Measurements from ENCODE around the gene TBCK. TPM values are rescaled to one million over a fixed set of nuclear protein-coding genes. Genes with fewer than 3 reads are reported as not detected.
"Not testable (repeated sequence)": the region's sequence is repeated elsewhere in the genome, so short reads cannot be mapped to it uniquely, and the experiment has no call there.

The TBCK gene
- total RNA-seq, 1 experiment from 2014 or later = 13.8 TPM

- not testable (repeated sequence) for DNase-seq (ENCODE audit: low read depth)
Measured at GRCh38 chr4:106321814-106322213, 5.8 kb upstream of the TBCK start.

GRCh38 chr4:106321168-106321567 lies 5.2 kb upstream of the TBCK start:
- DNase-seq (ENCODE audit: low read depth) = not testable (repeated sequence)

GRCh38 chr4:106320235-106320634 lies 4.2 kb upstream of the TBCK start:
- DNase-seq (ENCODE audit: low read depth) = no peak

- no peak for DNase-seq (ENCODE audit: low read depth)
Measured at GRCh38 chr4:106318511-106318910, 2.5 kb upstream of the TBCK start.

GRCh38 chr4:106317815-106318214 lies 1.8 kb upstream of the TBCK start:
- no peak for DNase-seq (ENCODE audit: low read depth)

GRCh38 chr4:106316773-106317409 lies 882 bp upstream of the TBCK start:
- DNase-seq (ENCODE audit: low read depth) = no peak

- peak; percentile 50 for DNase-seq (ENCODE audit: low read depth)
Measured at GRCh38 chr4:106315476-106315967, 487 bp downstream of the TBCK start.

- DNase-seq (ENCODE audit: low read depth) = no peak
Measured at GRCh38 chr4:106314960-106315359, 1.0 kb downstream of the TBCK start.

GRCh38 chr4:106312997-106313522 lies 2.9 kb downstream of the TBCK start:
- DNase-seq (ENCODE audit: low read depth) = no peak

- DNase-seq (ENCODE audit: low read depth) = no peak
Measured at GRCh38 chr4:106312377-106312776, 3.6 kb downstream of the TBCK start.

GRCh38 chr4:106306561-106306960 lies 9.4 kb downstream of the TBCK start:
- no peak for DNase-seq (ENCODE audit: low read depth)

GRCh38 chr4:106305435-106306055 lies 10.5 kb downstream of the TBCK start:
- DNase-seq (ENCODE audit: low read depth) = no peak

- no peak for DNase-seq (ENCODE audit: low read depth)
Measured at GRCh38 chr4:106304632-106305031, 11.4 kb downstream of the TBCK start.

- no peak for DNase-seq (ENCODE audit: low read depth)
Measured at GRCh38 chr4:106303548-106304281, 12.3 kb downstream of the TBCK start.

GRCh38 chr4:106302062-106302438 lies 14.0 kb downstream of the TBCK start:
- no peak for DNase-seq (ENCODE audit: low read depth)

- DNase-seq (ENCODE audit: low read depth) = no peak
Measured at GRCh38 chr4:106301393-106302061, 14.5 kb downstream of the TBCK start.

- no peak for DNase-seq (ENCODE audit: low read depth)
Measured at GRCh38 chr4:106299977-106300376, 16.0 kb downstream of the TBCK start.

GRCh38 chr4:106297245-106298035 lies 18.6 kb downstream of the TBCK start:
- no peak for DNase-seq (ENCODE audit: low read depth)

GRCh38 chr4:106294062-106294461 lies 21.9 kb downstream of the TBCK start:
- DNase-seq (ENCODE audit: low read depth) = no peak

GRCh38 chr4:106291678-106292077 lies 24.3 kb downstream of the TBCK start:
- no peak for DNase-seq (ENCODE audit: low read depth)

GRCh38 chr4:106289737-106290136 lies 26.3 kb downstream of the TBCK start:
- no peak for DNase-seq (ENCODE audit: low read depth)
